Peyer's patch (tissue), 4 donors: ENCODE data around the gene LCP2. TPM values are rescaled to one million over a fixed set of nuclear protein-coding genes. Genes with fewer than 3 reads are reported as not detected.

Experiments used
- DNase-seq, 3 donors: peaks; one replicate each; pipeline ENCODE4 v3.0.0-alpha.2; 2017 to 2019
- H3K27ac ChIP-seq, 4 donors: fragments of 200-600 bp; sonication (generic); one replicate each; pipeline ENCODE4 v1.5.1; 2016 to 2019
- H3K27me3 ChIP-seq, 2 donors: fragments of 200-600 bp; sonication (generic); one replicate each; pipeline ENCODE4 v1.5.1; 2019
- H3K36me3 ChIP-seq, 3 donors: fragments of 200-600 bp; sonication (generic); one replicate each; pipeline ENCODE4 v1.5.1; 2016 to 2019
- H3K4me1 ChIP-seq, 4 donors: fragments of 200-600 bp; sonication (generic); one replicate each; pipeline ENCODE4 v1.5.1; 2016 to 2019
- H3K4me3 ChIP-seq, 4 donors: fragments of 200-600 bp; sonication (generic); 1 replicate in 3 of 4; 2 replicates in 1 of 4; pipeline ENCODE4 v1.5.1; 2016 to 2019; ENCODE audit warnings: mild to moderate bottlenecking in 1 of 4
- H3K9me3 ChIP-seq, 4 donors: fragments of 200-600 bp; sonication (generic); one replicate each; pipeline ENCODE4 v1.5.1; 2016 to 2019; ENCODE audit warnings: mild to moderate bottlenecking in 1 of 4
- POLR2A ChIP-seq, 2 donors: fragments of 450-650 bp; IDR thresholded peaks; one replicate each; pipeline ENCODE4 v1.5.1; 2017; ENCODE audit warnings: antibody characterized with exemption in 2 of 2, mild to moderate bottlenecking in 2 of 2, moderate library complexity in 2 of 2
- total RNA-seq, 4 donors: library from RNA; depleted of rRNA; stranded (reverse); fragments of >200 nt; gene quantifications; one replicate each; pipeline ENCODE4 v1.1.0, GENCODE V29; 2016
- TF ChIP-seq, protein P1 (sequence below), 6 experiments: fragments of 450-650 bp in 4 of 6; fragments of 200-600 bp in 2 of 6; sonication (generic) in 1 of 6; IDR thresholded peaks; one replicate each; pipeline ENCODE4 v1.5.1; 2017 to 2019; ENCODE audit warnings: antibody characterized with exemption in 6 of 6, mild to moderate bottlenecking in 3 of 6, moderate library complexity in 1 of 6

Gene LCP2
- total RNA-seq, 4 donors from 2014 or later = 27.1 to 139 (median 33.9) TPM

DNA sequence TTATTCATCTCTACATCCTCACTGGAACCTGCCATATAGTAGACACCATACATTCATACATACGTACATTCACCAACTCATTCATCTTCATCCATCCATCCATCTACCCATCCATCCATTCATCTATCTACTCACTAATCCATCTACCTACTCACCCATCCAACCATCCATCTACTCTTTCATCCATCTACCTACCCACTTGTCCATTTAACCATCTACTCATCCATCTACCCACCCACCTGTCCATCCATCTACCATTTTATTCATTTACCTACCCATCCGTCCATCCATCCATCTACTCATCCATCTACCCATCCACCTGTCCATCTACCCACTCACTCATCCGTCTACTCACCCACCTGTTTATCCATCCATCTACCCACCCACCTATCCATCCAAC, 31.9 kb upstream of the LCP2 start:
- DNase-seq = no peak
- Histone ChIP-seq H3K4me1 (peaks cover 5 to 28% (median 26%) of the 10 kb centered on the region in 4 donors), H3K4me3 (no peak overlapping the region), H3K27ac (peak overlapping the region in 1 of 4 donors; percentile 39), H3K9me3 (no peaks in the 10 kb centered on the region), H3K36me3 (no peaks in the 10 kb centered on the region), H3K27me3 (no peaks in the 10 kb centered on the region)
- TF ChIP-seq, protein P1, sequence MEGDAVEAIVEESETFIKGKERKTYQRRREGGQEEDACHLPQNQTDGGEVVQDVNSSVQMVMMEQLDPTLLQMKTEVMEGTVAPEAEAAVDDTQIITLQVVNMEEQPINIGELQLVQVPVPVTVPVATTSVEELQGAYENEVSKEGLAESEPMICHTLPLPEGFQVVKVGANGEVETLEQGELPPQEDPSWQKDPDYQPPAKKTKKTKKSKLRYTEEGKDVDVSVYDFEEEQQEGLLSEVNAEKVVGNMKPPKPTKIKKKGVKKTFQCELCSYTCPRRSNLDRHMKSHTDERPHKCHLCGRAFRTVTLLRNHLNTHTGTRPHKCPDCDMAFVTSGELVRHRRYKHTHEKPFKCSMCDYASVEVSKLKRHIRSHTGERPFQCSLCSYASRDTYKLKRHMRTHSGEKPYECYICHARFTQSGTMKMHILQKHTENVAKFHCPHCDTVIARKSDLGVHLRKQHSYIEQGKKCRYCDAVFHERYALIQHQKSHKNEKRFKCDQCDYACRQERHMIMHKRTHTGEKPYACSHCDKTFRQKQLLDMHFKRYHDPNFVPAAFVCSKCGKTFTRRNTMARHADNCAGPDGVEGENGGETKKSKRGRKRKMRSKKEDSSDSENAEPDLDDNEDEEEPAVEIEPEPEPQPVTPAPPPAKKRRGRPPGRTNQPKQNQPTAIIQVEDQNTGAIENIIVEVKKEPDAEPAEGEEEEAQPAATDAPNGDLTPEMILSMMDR (IDR thresholded peaks at IDR 0.05) = no peak
- no peak for TF ChIP-seq POLR2A (IDR thresholded peaks at IDR 0.05)

DNA sequence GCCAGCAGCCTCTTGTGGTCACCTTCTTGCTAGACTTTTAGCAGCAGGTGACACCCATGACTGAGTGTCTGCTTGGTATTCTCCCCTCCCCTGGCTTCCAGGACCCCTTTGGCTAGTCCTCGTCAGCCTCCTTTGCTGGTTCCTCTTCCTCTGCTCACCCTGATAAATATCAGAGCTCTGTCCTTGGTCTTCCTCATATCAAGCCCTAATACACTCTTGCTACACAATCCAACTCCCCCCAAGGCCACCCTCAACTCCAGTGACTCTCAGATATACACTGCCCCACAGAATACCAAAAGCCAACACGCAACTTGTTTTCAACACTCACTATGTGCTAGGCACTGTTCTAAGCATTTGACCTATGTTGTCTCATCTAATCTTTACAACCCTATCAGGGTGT, 30.3 kb upstream of the LCP2 start:
- Histone ChIP-seq H3K36me3 (no peaks in the 10 kb centered on the region), H3K9me3 (no peaks in the 10 kb centered on the region), H3K27me3 (no peaks in the 10 kb centered on the region), H3K27ac (peak overlapping the region in 1 of 4 donors; percentile 44), H3K4me1 (peaks cover 5 to 22% (median 19%) of the 10 kb centered on the region in 4 donors), H3K4me3 (no peak overlapping the region)
- DNase-seq = no peak
- TF ChIP-seq, protein P1 (IDR thresholded peaks at IDR 0.05) = no peak
- no peak for TF ChIP-seq POLR2A (IDR thresholded peaks at IDR 0.05)

DNA sequence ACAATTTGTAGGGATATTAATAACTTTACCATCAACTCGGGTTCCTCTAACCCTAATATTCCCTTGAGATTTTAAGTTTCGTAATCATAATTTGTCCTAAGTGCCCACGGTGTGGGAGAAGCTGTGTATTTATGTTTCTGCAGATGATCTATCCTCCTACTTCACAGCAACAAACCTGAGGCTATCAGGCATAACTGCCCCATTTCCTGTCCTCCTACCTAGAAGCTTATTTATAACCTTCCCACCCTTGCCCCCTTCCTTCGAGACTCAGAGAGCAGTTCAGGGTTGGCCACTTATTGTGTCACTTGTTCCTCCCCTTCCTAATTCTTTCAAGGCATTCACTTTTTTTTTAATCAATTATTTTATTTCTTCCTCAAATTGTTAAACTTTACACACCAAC, 29.6 kb upstream of the LCP2 start:
- Histone ChIP-seq H3K9me3 (no peaks in the 10 kb centered on the region), H3K4me3 (no peak overlapping the region), H3K27ac (peak overlapping the region in 1 of 4 donors; percentile 44), H3K27me3 (no peaks in the 10 kb centered on the region), H3K36me3 (no peaks in the 10 kb centered on the region), H3K4me1 (peaks cover 5 to 18% (median 15%) of the 10 kb centered on the region in 4 donors)
- TF ChIP-seq, protein P1 (IDR thresholded peaks at IDR 0.05) = no peak
- TF ChIP-seq POLR2A (IDR thresholded peaks at IDR 0.05) = no peak
- DNase-seq = no peak

DNA sequence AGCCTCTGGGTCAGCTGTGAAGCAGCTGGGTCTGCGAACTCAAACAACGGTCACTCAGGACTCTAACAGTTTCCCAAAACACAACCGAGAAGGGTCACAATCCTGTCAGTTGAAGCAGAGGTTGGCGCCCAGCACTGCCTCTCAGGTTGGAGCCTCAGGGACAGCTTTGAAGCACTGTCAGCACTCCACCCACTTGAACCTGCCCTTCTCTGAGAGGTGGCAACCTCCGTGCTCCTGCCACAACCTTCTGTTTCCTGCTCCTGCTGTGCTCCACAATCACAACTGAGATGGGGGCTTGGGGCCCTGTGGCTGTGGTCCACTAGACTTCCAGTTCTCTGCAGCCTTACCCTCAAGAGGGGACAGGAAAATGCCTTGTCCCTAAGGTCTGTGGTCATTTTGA, 21.7 kb upstream of the LCP2 start:
- peaks cover 0 to 6% (median 0%) of the 10 kb centered on the region in 4 donors for H3K4me1 ChIP-seq
- DNase-seq = no peak
- TF ChIP-seq, protein P1 (IDR thresholded peaks at IDR 0.05) = no peak
- no peak for TF ChIP-seq POLR2A (IDR thresholded peaks at IDR 0.05)
- no peaks in the 10 kb centered on the region for H3K36me3 ChIP-seq
- no peak overlapping the region for H3K27ac ChIP-seq
- H3K9me3 ChIP-seq = no peaks in the 10 kb centered on the region
- no peaks in the 10 kb centered on the region for H3K27me3 ChIP-seq
- H3K4me3 ChIP-seq = no peak overlapping the region

DNA sequence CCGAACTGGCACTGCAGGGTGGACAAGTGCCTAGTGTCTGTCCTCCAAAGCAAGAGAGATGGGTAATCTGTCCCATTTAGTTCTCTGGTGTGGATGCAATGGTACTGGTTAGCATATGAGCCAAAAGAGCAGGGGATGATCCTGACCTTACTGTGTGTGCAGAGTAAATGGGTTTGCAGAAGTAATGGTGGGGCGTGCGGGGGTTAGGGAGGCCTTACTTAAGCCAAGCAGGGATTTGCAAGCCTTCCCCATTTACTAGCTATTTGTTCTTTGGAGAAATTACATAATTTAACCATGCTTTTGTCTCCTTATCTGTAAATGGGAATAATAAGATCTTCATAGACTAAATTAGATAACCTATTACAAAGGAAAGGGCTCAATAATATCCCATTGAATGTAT, 19.9 kb upstream of the LCP2 start:
- no peak overlapping the region for H3K27ac ChIP-seq
- TF ChIP-seq, protein P1 (IDR thresholded peaks at IDR 0.05) = no peak
- no peak for TF ChIP-seq POLR2A (IDR thresholded peaks at IDR 0.05)
- H3K27me3 ChIP-seq = no peaks in the 10 kb centered on the region
- no peak for DNase-seq
- H3K36me3 ChIP-seq = no peaks in the 10 kb centered on the region
- H3K4me1 ChIP-seq = peaks cover 0 to 12% (median 0%) of the 10 kb centered on the region in 4 donors
- no peaks in the 10 kb centered on the region for H3K9me3 ChIP-seq
- H3K4me3 ChIP-seq = no peak overlapping the region

DNA sequence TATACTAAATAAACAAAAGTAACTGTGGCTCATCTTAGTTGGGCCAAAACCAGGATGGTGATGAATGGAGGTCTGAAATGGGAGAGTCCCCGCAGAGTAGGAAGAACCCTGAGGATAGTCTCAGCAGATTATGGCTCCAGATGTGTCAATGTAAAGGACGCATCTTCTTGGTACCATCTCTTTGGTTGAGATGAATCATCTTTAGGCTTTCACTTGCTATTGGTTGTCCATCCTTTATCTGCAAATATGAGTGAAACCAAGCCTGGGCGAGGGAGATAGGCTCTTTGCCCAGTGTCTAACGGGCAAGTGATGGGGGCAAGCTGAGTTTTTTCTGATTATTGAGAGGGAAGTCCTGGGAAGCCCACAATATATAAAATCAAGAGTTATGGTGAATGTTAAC, 19.4 kb upstream of the LCP2 start:
- H3K4me1 ChIP-seq = peaks cover 0 to 17% (median 0%) of the 10 kb centered on the region in 4 donors

More for the DNA sequence above, 19.4 kb upstream of the LCP2 start:
- Histone ChIP-seq H3K27me3 (no peaks in the 10 kb centered on the region), H3K27ac (no peak overlapping the region), H3K4me3 (no peak overlapping the region), H3K36me3 (no peaks in the 10 kb centered on the region), H3K9me3 (no peaks in the 10 kb centered on the region)
- TF ChIP-seq, protein P1 (IDR thresholded peaks at IDR 0.05) = no peak
- TF ChIP-seq POLR2A (IDR thresholded peaks at IDR 0.05) = no peak
- DNase-seq = no peak
